Inflammatory macrophage treated with lipopolysaccharide for 4 hours (primary cell): Measurements from ENCODE around the gene GALNT5.
"Not testable (repeated sequence)": the region's sequence is repeated elsewhere in the genome, so short reads cannot be mapped to it uniquely, and the experiment has no call there.

Source experiments
- DNase-seq: peaks from one replicate; pipeline ENCODE4 v3.0.0-alpha.2; 2020

GALNT5 gene

DNA sequence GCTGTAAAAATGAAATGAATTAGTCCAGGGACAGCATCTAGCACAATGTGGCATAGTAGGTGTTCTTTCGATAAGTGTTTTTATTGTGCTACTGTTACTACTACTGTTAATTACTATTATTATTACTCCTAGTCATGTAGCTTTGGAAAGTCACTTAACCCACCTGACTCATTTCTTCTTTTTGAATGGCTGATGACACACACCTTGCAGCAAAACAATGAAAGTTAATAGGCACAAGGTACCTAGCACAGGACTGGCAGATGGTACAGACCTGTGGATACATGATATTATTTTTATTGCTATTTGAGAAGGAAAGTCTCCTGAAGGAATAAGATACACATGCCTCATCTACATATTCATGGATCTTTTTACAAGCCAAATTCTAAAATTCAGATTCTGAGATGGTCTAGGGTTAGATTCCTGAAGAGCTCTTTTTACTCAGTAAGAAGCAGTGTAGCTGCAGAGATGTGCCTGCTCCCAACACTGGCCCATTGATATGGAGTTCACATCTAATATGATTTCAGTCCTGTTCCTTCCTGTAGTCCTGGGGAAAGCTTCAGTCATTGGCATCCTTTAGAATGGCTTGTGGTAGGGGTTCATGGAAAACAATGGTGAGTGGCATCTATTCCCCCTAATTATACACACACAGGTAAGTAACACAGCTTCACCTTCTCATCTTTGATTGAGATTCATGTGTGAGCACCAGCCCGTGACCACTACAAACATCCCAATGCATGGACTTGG, 76.0 kb downstream of the GALNT5 start:
- no peak for DNase-seq

DNA sequence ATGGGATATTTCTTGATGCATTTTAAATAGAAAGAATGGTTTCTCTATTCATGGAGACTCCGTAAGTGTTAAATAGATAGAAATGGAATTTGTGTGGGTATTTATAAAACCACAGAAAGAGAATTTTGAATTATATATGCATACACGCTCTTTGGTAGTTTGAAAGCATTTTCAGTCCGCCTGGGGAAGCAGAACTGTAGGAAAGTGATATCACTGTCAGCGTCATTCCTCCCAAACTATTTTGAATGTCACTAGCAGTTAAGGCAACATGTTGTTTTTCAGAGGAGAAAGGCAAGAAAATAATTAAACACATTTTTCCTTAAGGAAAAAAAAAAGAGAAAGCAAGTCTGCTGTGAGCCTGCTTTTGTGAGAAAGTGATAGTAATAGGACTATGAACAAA, 76.8 kb downstream of the GALNT5 start:
- DNase-seq: no peak

DNA sequence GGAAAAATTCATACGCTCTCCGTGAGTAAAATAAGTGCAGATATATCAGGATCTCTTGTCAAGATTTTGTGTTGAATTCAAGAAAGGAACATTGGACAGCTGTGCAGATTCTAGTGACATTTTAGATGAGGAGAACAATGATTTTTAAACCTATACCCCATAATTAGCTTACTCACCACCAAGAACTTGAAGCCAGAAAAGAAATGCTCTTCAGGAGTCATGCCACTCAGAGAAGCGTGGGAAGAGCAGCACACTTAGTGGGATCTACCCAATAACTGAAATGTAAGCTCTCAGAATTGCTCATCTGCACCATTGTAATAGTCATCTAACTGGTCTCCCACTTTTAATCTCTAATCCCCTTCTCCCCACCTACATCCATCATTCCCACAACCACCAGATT, 77.3 kb downstream of the GALNT5 start:
- DNase-seq: no peak

DNA sequence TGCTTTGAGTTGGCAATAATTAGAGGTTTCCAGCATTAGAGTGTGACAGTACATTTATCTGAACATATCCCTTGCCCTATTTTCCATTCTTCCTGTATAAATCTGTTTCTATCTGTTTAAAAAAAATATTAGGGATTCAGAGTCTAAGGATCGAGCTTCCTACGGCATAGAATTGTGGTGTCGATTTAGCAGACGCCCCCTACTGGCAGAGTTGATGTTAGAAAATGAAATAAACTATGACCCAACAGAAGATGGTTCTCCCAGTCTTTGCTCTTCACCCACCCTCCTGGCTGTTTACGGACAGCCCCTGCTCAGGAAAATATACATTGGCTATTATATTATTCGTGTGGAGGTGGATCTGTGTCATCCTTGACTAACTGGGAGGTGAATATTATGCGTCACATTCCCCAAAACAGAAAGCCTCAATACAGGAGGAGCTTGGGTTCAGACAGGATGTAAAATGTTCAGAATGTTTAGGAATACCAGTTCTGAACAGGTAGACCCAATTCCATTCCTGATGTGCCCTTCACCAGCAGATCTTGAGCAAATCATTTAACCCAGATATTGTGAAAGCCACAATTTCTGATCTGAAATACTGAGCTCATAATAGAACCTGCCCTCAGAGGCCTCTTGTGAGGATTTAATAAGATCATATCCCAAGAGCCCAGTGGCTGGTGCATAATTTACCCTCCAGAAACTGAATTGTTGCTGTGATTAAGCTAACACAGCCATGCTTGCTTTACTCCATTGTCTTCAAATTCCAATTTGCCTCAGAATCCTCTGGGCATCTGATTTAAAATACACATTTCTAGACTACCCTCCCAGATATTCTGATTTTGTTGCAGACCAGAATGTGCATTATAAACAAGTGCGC, 78.9 kb downstream of the GALNT5 start:
- peak; percentile 62 for DNase-seq

GRCh38 chr2:157337978-157338377, 80.5 kb downstream of the GALNT5 start:
- no peak for DNase-seq

DNA sequence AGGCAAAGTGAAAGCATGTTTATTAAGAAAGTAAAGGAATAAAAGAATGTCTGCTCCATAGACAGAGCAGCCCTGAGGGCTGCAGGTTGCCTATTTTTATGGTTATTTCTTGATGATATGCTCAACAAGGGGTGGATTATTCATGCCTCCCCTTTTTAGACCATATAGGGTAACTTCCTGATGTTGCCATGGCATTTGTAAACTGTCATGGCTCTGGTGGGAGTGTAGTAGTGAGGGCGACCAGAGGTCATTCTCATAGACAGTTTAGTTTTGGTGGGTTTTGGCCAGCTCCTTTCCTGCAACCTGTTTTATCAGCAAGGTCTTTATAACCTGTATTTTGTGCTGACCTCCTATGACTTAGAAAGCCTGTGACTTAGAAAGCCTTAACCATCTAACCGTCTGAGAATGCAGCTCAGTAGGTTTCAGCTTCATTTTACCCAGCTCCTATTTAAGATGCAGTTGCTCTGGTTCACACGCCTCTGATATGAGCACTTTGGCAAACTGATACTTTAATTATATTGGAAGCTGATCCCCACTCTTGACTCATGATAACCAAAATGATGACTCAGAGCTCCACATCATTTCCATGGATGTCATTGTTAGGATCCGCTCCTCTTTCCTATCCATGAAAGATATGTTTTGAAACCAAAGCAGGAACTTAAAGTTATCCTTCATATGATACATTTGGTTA, 82.6 kb downstream of the GALNT5 start:
- no peak for DNase-seq

DNA sequence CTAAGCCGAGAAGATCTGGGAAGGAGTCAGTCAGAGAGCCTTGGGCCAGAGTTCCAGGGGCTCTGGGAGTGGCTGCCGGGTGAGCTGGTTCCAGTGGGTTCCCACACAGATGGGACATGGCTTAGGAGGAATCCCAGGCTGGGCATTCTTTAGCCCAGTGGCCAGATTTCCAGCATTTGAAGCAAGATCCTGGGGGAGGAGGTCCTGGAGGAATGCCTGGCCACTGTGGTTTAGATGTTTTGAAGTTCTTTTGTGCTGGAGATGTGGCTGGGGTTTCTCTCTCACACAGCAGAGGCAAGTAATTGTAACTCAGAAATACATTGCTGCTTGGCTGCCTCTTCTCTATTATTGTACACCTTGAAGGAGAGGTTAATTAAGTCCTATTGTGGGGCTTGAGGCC, 83.9 kb downstream of the GALNT5 start:
- DNase-seq: not testable (repeated sequence)

DNA sequence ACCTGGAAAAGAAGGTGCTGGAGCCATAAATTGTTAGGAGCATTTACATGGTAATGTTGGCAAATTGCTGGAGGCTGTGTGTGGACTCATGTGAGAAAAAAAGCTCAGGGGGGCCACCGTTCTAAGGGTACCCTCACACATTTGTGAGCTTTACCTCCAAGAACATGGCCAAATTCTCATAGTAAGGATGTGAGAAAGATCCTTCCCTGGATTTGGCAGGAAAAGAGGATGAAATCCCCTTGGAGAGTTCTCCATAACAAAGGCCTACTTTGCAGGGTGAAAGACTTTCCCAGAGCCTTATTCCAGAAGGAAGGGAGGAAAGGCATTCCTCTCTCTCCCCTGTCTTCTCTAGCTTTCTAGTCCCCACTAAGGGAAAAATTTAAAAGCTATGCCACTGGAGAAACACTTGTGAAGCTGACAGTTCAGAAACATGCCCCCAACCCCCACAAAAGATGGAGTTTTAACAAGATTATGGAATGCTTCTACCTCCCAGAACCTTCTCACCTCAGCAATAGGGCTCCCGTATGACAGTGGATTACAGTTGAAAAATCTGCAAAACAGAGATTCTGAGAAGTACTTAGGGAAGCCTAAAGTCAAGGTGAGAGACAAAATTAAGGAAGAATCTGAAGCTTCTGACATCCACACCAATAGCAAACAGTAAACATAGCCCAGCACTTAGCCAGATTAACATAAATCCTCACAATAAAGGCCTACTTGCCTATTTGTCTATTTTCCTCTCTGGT, 88.3 kb downstream of the GALNT5 start:
- DNase-seq: no peak

GRCh38 chr2:157348291-157348921, 90.9 kb downstream of the GALNT5 start:
- DNase-seq: no peak

- no peak for DNase-seq
These were observed 92.5 kb downstream of the GALNT5 start for GRCh38 chr2:157349949-157350515.

- DNase-seq: no peak
These were observed 98.1 kb downstream of the GALNT5 start for GRCh38 chr2:157355618-157356017.

DNA sequence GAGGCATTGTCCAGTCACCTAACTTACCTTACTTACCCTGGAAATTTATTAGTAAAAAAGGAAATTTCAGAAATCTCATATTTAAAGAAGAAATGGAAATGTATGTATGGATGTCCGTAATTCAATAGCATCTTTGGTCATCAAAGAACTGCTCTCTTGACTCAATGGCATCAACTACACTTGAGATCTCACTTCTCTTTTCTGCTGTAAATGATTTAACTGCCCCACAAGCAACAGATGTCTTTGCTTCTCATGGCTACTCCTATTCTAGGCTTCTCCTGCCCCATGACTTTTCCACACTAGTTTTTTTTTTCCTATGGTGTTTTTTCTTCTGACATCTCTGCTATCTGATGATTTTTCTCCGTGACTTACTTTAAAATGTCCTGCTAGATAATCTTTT, 102.1 kb downstream of the GALNT5 start:
- no peak for DNase-seq

DNA sequence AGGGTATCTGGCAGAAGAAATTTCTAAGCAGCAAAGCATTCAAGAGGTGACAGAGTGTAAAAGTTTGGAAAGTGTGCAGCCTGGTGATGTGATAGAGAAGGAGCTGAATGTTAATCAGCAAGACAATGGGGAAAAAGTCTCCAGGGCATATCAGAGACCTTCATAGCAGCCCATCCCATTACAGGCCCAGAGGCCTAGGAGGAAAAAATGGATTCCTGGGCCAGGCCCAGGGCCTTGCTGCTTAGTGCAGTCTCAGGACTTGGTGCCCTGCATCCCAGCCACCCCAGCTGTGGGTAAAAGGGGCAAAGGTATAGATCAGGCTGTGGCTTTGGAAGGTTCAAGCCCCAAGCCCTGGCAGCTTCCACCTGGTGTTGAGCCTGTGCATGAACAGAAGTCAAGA, 104.0 kb downstream of the GALNT5 start:
- DNase-seq: no peak

DNA sequence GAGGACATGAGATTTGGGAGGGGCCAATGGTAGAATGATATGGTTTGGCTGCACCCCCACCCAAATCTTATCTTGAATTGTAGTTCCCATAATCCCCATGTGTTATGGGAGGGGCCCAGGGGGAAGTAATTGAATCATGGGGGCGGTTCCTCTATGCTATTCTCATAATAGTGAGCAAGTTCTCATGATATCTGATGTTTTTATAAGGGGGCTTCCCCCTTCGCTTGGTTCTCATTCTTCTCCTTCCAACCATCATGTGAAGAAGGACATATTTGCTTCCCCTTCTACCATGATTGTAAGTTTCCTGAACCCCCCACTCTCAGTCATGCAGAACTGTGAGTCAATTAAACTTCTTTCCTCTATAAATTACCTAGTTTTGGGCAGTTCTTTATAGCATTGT, 105.1 kb downstream of the GALNT5 start:
- DNase-seq: no peak

DNA sequence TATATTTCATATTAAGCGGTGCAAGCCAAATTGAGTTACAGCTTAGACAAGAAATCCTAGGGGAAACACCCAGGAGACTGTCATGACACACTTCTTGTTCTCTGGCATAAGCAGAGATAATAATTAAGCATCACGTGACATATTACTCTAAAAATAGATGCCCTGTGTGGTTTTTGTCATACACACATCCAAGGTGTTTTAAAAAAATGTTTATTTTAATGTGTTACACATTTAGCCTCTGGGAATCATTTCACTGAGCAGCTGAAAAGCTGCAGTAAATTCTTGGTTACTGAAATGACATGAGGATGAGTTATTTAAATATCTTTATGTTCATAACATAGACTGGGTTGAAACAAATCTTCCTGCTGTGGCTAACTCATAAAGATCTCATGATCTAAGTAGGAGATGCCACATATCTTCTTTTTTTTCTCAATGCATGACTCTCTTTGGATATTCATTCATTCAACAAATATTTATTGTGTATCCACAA, 106.2 kb downstream of the GALNT5 start:
- DNase-seq: no peak
